ENCODE data around the gene DGKZ.

DGKZ gene

GRCh38 chr11:46345881-46346484 is 1.3 kb upstream of the DGKZ start:
- DNase-seq (ENCODE audit: low spot score): no peak

GRCh38 chr11:46347637-46348311 is 511 bp downstream of the DGKZ start:
- DNase-seq (ENCODE audit: low spot score): no peak

DNA sequence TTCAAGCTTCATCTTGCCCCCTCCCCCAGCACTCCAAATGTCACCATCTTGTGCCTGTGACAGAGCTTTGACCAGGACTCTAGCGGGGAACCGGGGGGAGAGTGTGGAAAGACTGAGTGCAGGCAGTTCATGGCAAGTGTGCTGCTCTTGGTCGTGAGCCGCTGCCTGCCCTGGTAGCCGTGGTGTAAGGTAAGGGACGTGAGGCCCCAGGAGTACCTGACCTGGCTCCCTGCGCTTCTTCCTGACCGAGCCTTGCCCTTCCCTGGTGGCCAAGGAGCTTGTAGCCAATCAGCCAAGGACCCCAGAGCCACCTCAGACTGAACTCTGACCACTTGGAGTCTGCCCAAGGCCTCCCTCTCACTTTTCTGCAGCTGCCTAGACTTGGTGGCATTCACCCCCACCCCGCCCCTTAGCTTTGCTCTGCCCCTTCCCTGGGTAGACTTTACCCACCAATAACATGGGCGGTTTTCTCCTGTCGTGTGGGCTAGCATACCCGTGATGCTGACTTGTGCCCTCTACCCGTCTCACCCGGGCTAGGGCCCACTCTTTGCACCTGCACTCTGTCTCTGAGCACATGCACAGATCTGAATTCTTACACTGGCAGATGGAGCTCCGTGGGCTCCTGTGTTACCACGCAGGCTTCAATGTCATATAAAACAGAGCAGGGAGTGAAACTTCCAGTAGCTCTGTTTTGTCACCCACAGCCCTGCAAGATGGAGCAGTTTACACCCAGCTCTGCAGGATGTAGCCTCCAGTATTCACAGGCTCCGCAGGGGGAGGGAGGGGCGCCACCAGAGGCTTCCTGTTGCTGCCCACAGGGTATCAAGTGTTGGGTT is 1.5 kb downstream of the DGKZ start:
- DNase-seq (ENCODE audit: low spot score): no peak

DNA sequence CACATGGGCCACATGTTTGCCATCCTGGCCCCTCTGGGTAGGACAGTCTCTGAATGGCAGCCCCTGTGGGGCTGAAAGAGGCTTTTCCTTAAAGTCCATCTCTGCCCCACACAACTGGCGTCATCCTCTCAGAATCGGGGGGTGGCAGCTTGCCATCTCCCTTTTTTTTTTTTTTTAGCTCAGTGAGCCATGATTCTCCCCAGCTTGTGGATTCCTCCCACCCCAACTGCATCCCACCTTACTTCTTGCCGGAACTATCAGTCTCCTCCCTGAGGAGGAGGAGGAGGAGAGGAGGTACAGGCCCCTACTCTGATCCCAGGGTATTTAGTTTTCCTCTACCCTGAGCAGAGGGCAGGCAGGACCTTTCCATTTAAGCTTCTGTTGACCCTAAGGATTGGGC is 3.4 kb downstream of the DGKZ start:
- no peak for DNase-seq (ENCODE audit: low spot score)

DNA sequence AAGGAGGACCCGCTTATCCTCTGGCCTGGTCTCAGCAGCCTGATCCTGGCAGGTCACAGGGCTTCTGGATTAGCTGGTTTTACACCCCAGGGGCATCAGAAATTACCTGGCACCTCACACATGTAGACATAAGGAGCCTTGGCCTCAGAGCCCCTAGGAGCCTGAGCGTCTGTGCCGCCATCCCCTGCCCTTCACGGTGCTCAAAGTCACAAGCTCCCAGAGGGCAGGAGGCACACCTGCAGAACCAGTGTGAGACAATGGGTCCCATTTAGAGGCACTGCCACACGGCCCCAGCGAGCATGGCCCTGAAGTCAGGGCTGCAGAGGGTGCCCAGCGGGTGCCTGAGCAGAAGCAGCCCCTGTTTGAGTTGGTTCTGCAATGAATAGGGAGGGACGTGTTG is 3.9 kb downstream of the DGKZ start:
- DNase-seq (ENCODE audit: low spot score): no peak

- no peak for DNase-seq (ENCODE audit: low spot score)
Observed at GRCh38 chr11:46351606-46352005, 4.3 kb downstream of the DGKZ start.

- DNase-seq (ENCODE audit: low spot score): peak; percentile 46
Observed at GRCh38 chr11:46352063-46352841, 5.0 kb downstream of the DGKZ start.

DNA sequence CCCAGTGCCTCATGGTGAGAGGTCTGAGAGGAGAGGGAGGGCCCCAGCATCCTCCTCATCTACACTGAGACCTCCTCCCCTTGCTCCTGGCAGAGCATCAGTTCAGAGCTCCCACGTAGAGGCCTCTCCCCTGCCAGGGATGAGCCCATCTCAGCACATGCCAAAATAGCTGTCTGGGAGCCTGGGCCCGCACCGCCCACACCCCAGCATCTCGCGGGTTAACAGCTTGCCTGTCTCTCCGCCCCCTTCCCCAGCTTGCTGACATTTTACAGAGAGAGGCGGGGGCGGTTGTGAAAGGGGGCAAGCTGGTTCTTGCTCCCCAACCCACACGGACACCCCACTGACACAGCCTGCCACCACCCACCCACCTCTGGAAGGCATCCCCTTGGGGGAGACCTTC is 6.4 kb downstream of the DGKZ start:
- no peak for DNase-seq (ENCODE audit: low spot score)

- DNase-seq (ENCODE audit: low spot score): no peak
Observed at GRCh38 chr11:46356924-46357482, 9.7 kb downstream of the DGKZ start.

DNA sequence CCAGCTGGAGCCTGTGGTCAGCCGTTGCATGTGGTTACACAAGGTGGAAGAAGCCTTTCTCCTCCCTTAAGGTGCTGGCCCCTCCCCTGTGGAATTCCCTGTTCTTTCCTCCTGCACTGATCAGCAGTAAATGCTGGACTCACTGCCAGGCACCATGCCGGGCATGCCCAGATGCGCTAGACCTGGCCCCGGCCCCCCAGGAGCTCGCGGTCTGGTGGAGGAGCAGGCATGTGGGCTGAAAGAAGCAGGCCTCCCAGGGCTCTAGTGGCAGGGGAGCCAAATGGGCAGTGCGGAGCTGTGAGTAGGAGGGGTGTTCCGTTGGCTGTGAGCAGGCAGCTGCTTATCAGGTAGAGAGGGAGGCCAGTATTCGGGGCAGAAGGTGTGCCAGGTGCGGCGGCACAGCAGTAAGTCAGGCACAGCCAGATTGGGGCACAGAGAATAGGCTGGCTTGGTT is 10.2 kb downstream of the DGKZ start:
- DNase-seq (ENCODE audit: low spot score): no peak

GRCh38 chr11:46359953-46360352 is 12.7 kb downstream of the DGKZ start:
- no peak for DNase-seq (ENCODE audit: low spot score)

DNA sequence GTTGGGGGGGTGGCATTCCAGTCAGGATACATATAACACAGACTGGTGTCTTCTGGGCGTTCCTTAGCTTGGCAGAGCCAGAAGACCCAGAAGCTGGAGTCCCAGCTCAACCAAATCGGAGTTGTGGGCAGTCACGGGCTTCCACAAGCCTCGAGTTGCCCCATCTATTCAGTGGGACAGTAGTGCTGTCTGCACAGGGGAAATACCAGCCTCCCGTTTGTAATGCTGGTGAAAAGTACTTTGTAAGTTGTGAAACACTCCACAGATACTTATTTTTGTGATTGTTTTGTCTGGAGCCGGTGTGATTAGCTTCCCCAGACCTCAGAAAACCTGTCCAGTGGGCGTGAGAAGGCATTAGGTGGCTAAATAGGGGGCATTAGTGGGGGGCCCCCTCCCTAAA is 13.6 kb downstream of the DGKZ start:
- peak; percentile 34 for DNase-seq (ENCODE audit: low spot score)

GRCh38 chr11:46361283-46362155 is 14.3 kb downstream of the DGKZ start:
- DNase-seq (ENCODE audit: low spot score): peak; percentile 91

DNA sequence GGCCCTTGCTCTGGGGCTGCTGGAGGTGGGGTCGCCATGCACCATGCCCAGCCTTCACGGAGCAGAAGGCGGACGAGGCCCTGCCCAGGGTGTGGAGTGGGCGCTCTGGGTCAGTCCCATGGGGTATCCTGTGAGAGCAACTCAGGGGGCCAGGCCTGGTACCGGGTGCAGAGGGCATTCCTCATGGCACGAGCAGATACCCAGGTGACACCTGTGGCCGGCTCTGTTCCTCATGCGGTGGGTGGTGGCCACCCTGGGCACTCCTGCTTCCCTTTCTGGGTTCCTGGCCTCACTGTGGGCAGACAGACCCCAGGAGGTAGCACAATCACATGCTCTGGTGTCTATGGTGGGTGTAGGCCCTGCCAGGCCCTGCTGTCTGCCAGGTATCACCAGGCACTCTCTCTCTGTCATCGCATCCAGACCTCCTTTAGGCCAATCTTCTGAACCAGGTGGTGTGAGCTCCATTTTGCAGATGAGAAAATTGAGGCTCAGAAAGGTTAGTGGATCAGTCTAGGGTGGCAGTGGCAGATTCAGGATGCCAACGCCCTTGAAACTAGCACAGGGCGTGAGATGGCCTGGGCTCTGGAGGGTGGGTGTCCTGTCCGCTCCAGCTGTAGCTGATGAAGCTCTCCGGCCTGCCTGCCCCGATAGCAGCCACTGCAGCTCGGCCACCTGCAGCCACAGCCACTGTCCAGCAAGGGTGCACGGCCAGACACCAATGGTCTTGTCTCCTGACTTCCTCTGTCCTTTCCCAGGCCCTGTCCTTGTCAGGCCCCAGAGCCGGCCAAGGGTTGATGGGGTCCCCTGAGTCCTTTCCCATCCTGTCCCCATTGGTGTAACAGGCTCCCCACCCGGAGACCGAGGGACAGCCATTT is 15.1 kb downstream of the DGKZ start:
- no peak for DNase-seq (ENCODE audit: low spot score)

- no peak for DNase-seq (ENCODE audit: low spot score)
Observed at GRCh38 chr11:46363031-46363407, 15.8 kb downstream of the DGKZ start.

- no peak for DNase-seq (ENCODE audit: low spot score)
Observed at GRCh38 chr11:46363455-46364005, 16.3 kb downstream of the DGKZ start.

DNA sequence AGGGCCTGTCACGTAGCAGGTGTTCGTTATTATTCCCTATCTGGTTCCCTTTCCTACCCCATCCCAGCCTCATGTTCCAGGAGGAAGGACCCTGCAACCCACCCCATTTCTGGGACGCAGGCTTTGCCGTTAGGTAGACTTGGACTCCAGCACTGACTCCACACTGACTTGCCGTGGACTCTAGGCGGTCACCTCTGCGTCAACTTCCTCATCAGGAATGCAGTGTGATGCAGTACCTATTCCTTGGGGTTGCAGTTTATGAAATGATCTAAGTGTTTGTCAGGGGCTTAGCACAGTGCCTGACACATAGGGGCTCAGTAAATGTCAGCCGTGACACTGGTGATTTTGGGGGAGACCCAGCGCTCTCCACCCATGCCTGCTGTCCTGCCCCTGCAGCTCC is 16.8 kb downstream of the DGKZ start:
- no peak for DNase-seq (ENCODE audit: low spot score)

DNA sequence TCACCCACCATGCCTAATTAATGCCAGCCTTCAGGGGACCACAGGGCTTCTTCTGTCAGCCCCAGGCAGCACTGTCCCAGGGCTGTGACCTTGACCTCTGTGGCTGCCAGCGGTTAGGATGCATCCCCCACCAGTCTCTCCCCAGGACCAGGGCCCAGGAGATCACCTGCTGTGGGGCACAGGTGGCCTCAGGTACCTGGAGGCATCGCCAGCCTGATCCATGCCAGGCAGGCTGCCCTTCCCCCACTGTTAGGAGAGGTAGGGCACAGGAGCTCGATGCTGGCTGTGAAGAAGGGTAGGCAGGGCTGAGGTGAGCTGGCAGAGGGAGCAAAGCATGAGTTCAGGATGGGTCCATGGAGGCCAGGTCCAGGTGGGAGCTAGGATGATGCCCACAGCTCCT is 17.5 kb downstream of the DGKZ start:
- no peak for DNase-seq (ENCODE audit: low spot score)

- DNase-seq (ENCODE audit: low spot score): no peak
Observed at GRCh38 chr11:46366260-46366659, 19.0 kb downstream of the DGKZ start.

GRCh38 chr11:46366661-46367161 is 19.4 kb downstream of the DGKZ start:
- DNase-seq (ENCODE audit: low spot score): no peak

All from germinal center (tissue), 1 donor.